Endodermal cell (in vitro differentiated cells): ENCODE results near the gene CCDC144A. TPM values are rescaled to one million over a fixed set of nuclear protein-coding genes. Genes with fewer than 3 reads are reported as not detected.
"Not testable (repeated sequence)": the region's sequence is repeated elsewhere in the genome, so short reads cannot be mapped to it uniquely, and the experiment has no call there.

Experiments
- DNase-seq: peaks from one replicate; pipeline ENCODE4 v3.0.0-alpha.2; 2017
- H3K27ac ChIP-seq: 2 replicates; pipeline ENCODE4 v1.5.1; 2013; ENCODE audit warnings: mild to moderate bottlenecking, low read depth, low read length, moderate library complexity
- H3K27me3 ChIP-seq: 2 replicates; pipeline ENCODE4 v1.6.1; 2013; ENCODE audit warnings: mild to moderate bottlenecking, low read length, moderate library complexity; ENCODE audit not compliant: insufficient read depth, control insufficient read depth, poor library complexity, severe bottlenecking
- H3K36me3 ChIP-seq: 2 replicates; pipeline ENCODE4 v1.7.0; 2013; ENCODE audit warnings: mild to moderate bottlenecking, low read length, moderate library complexity; ENCODE audit not compliant: control insufficient read depth, insufficient read depth
- H3K4me1 ChIP-seq: one replicate; pipeline ENCODE4 v1.7.0; 2013; ENCODE audit warnings: low read length; ENCODE audit not compliant: control insufficient read depth, insufficient read depth
- H3K4me3 ChIP-seq: 2 replicates; pipeline ENCODE4 v1.5.1; 2013; ENCODE audit warnings: mild to moderate bottlenecking, low read length, moderate library complexity
- H3K9ac ChIP-seq: 2 replicates; pipeline ENCODE4 v1.6.1; 2013; ENCODE audit warnings: mild to moderate bottlenecking, low read length, moderate library complexity; ENCODE audit not compliant: poor library complexity, severe bottlenecking; ENCODE audit errors: extremely low read depth
- H3K9me3 ChIP-seq: 2 replicates; pipeline ENCODE4 v1.6.1; 2013; ENCODE audit warnings: mild to moderate bottlenecking, low read length, moderate library complexity; ENCODE audit not compliant: control insufficient read depth
- H3K27ac Mint-ChIP-seq: 2 replicates; pipeline ENCODE4 v1.8.0; 2020; ENCODE audit warnings: mixed read lengths
- H3K27me3 Mint-ChIP-seq: 2 replicates; pipeline ENCODE4 v1.8.0; 2021; ENCODE audit warnings: mild to moderate bottlenecking, mixed read lengths; ENCODE audit not compliant: insufficient read depth
- H3K36me3 Mint-ChIP-seq: 2 replicates; pipeline ENCODE4 v1.8.0; 2020; ENCODE audit warnings: low read depth, mixed read lengths
- H3K4me1 Mint-ChIP-seq: 2 replicates; pipeline ENCODE4 v1.8.0; 2020; ENCODE audit warnings: mixed read lengths
- H3K4me3 Mint-ChIP-seq: 2 replicates; pipeline ENCODE4 v1.8.0; 2020; ENCODE audit warnings: mild to moderate bottlenecking, moderate library complexity, mixed read lengths
- H3K9me3 Mint-ChIP-seq: 2 replicates; pipeline ENCODE4 v1.8.0; 2020; ENCODE audit warnings: mild to moderate bottlenecking, mixed read lengths
- CTCF ChIP-seq: fragments of 200-600 bp; sonication (generic); conservative IDR thresholded peaks from 2 replicates; pipeline ENCODE4 v1.5.0; 2021; ENCODE audit warnings: antibody characterized with exemption, mild to moderate bottlenecking
- WGBS, 2 experiments: methylation state at CpG; one replicate each; pipeline versions ENCODE4 v1.1.5 to v1.1.7; 2013; ENCODE audit warnings: missing lambda C conversion rate in 2 of 2, mixed read lengths in 1 of 2; ENCODE audit not compliant: insufficient coverage in 1 of 2, insufficient read length in 1 of 2; 5-methylcytosine and 5-hydroxymethylcytosine counted together
- total RNA-seq, 2 donors: library from RNA; stranded (reverse); fragmentation: NEBNext Ultra II Directional in 1 of 2; extraction: Animal tissue kit (Norgen Biotek cat#: 25700) in 1 of 2; gene quantifications; 2 replicates in 1 of 2; 3 replicates in 1 of 2; pipeline ENCODE4 v1.2.1, GENCODE V29; 2021

CCDC144A gene
- total RNA-seq, 2 donors from 2014 or later, result 0.81 to 1.3 TPM

DNA sequence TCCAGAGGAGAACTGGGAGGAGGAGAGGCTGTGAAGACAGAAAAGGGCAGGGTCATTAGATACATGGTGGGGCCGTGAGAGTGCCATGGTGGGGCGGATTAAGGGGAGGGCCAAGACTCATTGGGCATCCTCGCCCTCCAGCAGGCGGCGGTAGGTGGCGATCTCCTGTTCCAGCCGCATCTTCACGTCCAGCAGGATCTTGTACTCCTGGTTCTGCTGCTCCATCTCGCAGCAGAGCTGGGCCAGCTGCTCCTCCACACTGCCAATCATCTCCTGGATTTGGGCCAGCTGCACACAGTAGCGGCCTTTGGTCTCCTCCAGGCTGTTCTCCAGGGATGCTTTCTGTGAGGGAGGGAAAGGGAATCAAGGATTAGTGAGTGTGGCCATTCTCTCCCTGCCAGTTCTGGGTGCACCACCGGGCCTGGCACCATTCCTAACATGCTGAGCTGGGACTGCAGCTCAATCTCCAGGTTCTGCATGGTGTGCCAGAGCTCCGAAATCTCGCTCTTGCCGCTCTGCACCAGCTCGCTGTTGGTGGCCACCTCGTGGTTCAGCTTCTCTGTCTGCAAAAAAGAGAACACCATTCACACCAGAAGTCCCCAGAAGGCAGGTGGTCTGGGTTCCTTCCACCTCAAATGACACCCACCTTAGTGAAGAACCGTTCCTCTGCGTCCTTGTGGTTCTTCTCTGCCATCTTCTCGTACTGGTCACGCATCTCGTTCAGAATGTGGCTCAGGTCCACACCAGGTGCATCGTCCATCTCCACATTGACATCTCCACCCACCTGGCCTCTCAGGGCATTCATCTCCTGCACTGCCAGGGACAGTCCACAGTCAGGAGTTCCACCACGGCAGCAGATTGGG, 129.0 kb downstream of the CCDC144A start:
- no peak overlapping the region for H3K9ac ChIP-seq
- Mint-ChIP-seq H3K36me3 (no peaks in the 10 kb centered on the region), H3K27ac (no peak overlapping the region), H3K27me3 (peaks cover 27% of the 10 kb centered on the region), H3K4me1 (peaks cover 25% of the 10 kb centered on the region), H3K9me3 (no peaks in the 10 kb centered on the region), H3K4me3 (no peak overlapping the region)
- peak; percentile 43 for DNase-seq
- H3K36me3 ChIP-seq, result no peaks in the 10 kb centered on the region
- no peak overlapping the region for H3K27ac ChIP-seq
- TF ChIP-seq CTCF, result no peak
- peaks cover 9% of the 10 kb centered on the region for H3K4me1 ChIP-seq
- H3K4me3 ChIP-seq, result no peak overlapping the region
- H3K9me3 ChIP-seq, result no peaks in the 10 kb centered on the region
- 82 to 85% methylated on average over 15 to 23 of the region's 23 CpGs for WGBS, 2 experiments
- no peaks in the 10 kb centered on the region for H3K27me3 ChIP-seq

GRCh38 chr17:16820161-16820877, 130.3 kb downstream of the CCDC144A start:
- 82 to 89% methylated on average over 6 to 7 of the region's 7 CpGs for WGBS, 2 experiments
- Mint-ChIP-seq H3K4me1 (peaks cover 25% of the 10 kb centered on the region), H3K27me3 (peaks cover 24% of the 10 kb centered on the region), H3K27ac (no peak overlapping the region), H3K36me3 (no peaks in the 10 kb centered on the region), H3K9me3 (no peaks in the 10 kb centered on the region), H3K4me3 (no peak overlapping the region)
- H3K9me3 ChIP-seq, result no peaks in the 10 kb centered on the region
- no peak overlapping the region for H3K9ac ChIP-seq
- H3K4me3 ChIP-seq, result no peak overlapping the region
- no peak overlapping the region for H3K27ac ChIP-seq
- no peak for TF ChIP-seq CTCF
- no peaks in the 10 kb centered on the region for H3K36me3 ChIP-seq
- peak; percentile 44 for DNase-seq
- H3K27me3 ChIP-seq, result no peaks in the 10 kb centered on the region
- H3K4me1 ChIP-seq, result peaks cover 9% of the 10 kb centered on the region

- Mint-ChIP-seq H3K9me3 (no peaks in the 10 kb centered on the region), H3K36me3 (no peaks in the 10 kb centered on the region), H3K27me3 (peaks cover 21% of the 10 kb centered on the region), H3K4me3 (no peak overlapping the region), H3K27ac (no peak overlapping the region), H3K4me1 (peaks cover 25% of the 10 kb centered on the region)
- Histone ChIP-seq H3K9ac (no peak overlapping the region), H3K9me3 (no peaks in the 10 kb centered on the region), H3K27ac (no peak overlapping the region), H3K36me3 (no peaks in the 10 kb centered on the region), H3K4me3 (no peak overlapping the region), H3K4me1 (peaks cover 9% of the 10 kb centered on the region), H3K27me3 (no peaks in the 10 kb centered on the region)
- TF ChIP-seq CTCF, result no peak
- 76 to 86% methylated on average over 1 to 3 of the region's 7 CpGs for WGBS, 2 experiments
- peak; percentile 82 for DNase-seq
Measured at GRCh38 chr17:16820979-16821543, 131.0 kb downstream of the CCDC144A start.

DNA sequence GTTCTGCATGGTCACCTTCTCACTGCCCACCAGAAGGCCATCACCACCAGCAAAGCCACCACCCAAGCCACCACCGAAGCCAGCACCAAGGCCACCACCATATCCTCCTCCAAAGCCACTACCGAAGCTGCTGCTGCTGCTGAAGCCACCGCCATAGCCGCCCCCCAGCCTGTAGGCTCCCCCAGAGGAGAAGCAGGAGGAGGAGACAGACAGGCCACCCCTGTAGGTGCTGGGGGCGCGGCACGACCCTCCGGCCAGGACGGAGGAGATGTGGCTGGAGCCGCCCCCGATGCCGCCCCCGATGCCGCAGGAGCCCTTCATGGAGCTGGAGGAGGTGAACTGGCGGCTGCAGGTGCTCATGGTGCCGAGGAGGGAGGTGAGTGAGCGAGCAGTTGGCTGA, 132.1 kb downstream of the CCDC144A start:
- H3K4me3 Mint-ChIP-seq, H3K9me3 ChIP-seq, H3K4me3 ChIP-seq, H3K36me3 Mint-ChIP-seq, H3K36me3 ChIP-seq, H3K27me3 ChIP-seq, H3K9me3 Mint-ChIP-seq, H3K27ac Mint-ChIP-seq, H3K4me1 ChIP-seq, H3K27ac ChIP-seq, H3K9ac ChIP-seq: not testable (repeated sequence)
- H3K27me3 Mint-ChIP-seq, result peaks cover 21% of the 10 kb centered on the region
- peaks cover 24% of the 10 kb centered on the region for H3K4me1 Mint-ChIP-seq
- 64% methylated on average over 4 of the region's 17 CpGs; no CpG with 5 or more reads in 1 of the 2 experiments for WGBS, 2 experiments
- DNase-seq, result peak; percentile 11
